OCI-LY3 (cell line): Measurements from ENCODE around the gene TMEFF1.
"Not testable (repeated sequence)": the region's sequence is repeated elsewhere in the genome, so short reads cannot be mapped to it uniquely, and the experiment has no call there.

Experiments
- H2AFZ ChIP-seq: fragments of 200-600, 300-600 bp; shearing (Covaris generic); 2 replicates; pipeline ENCODE4 v1.6.0; 2014; ENCODE audit warnings: antibody characterized with exemption, low read depth, low read length
- H3K27ac ChIP-seq: fragments of 200-600, 300-600 bp; sonication (generic); 2 replicates; pipeline ENCODE4 v1.5.1; 2014; ENCODE audit warnings: mild to moderate bottlenecking, low read length, moderate library complexity, mixed read lengths
- H3K27me3 ChIP-seq: fragments of 200-600, 300-600 bp; sonication (generic); 2 replicates; pipeline ENCODE4 v1.6.1; 2014; ENCODE audit warnings: low read depth, low read length, mixed read lengths
- H3K36me3 ChIP-seq: fragments of 200-600, 300-600 bp; sonication (generic); replicated peaks from 2 replicates; pipeline ENCODE3; 2014; ENCODE audit warnings: low read depth, low read length, mixed read lengths
- H3K4me1 ChIP-seq: fragments of 300-600, 200-600 bp; sonication (generic); 2 replicates; pipeline ENCODE4 v1.6.1; 2014; ENCODE audit warnings: low read length, mixed read lengths
- H3K4me2 ChIP-seq: fragments of 200-600, 300-600 bp; sonication (generic); 2 replicates; pipeline ENCODE4 v1.6.1; 2014; ENCODE audit warnings: low read length, mixed read lengths
- H3K4me3 ChIP-seq: fragments of 300-600, 200-600 bp; sonication (generic); 2 replicates; pipeline ENCODE4 v1.5.1; 2014; ENCODE audit warnings: antibody characterized with exemption, mild to moderate bottlenecking, low read length, moderate library complexity
- H3K79me2 ChIP-seq: fragments of 300-600, 200-600 bp; shearing (Covaris generic); 2 replicates; pipeline ENCODE4 v1.6.1; 2014; ENCODE audit warnings: mild to moderate bottlenecking, low read length, mixed read lengths
- H3K9ac ChIP-seq: fragments of 300-600, 200-600 bp; shearing (Covaris generic); 2 replicates; pipeline ENCODE4 v1.6.0; 2014; ENCODE audit warnings: mild to moderate bottlenecking, low read length, moderate library complexity
- H3K9me3 ChIP-seq: fragments of 200-600, 300-600 bp; shearing (Covaris generic); 2 replicates; pipeline ENCODE4 v1.6.1; 2014; ENCODE audit warnings: low read length, mixed read lengths; ENCODE audit not compliant: insufficient read depth
- H4K20me1 ChIP-seq: fragments of 200-600, 300-600 bp; sonication (generic); 2 replicates; pipeline ENCODE4 v1.6.1; 2016; ENCODE audit warnings: low read length, mixed read lengths; ENCODE audit not compliant: insufficient read depth
- CTCF ChIP-seq: fragments of 200-600, 300-600 bp; sonication (generic); IDR thresholded peaks from 2 replicates; pipeline ENCODE4 v1.5.1; 2014; ENCODE audit warnings: antibody characterized with exemption, low read length, low read depth
- EZH2phosphoT487 ChIP-seq: fragments of 200-600 bp; shearing (Covaris generic); IDR thresholded peaks from 2 replicates; pipeline ENCODE4 v1.6.1; 2018; ENCODE audit warnings: antibody characterized with exemption, mixed run types, low read depth

TMEFF1 gene

GRCh38 chr9:100511205-100511604 is 38.3 kb downstream of the TMEFF1 start:
- Histone ChIP-seq H3K27me3 (no peaks in the 10 kb centered on the region), H3K9ac (no peak overlapping the region), H3K4me1 (no peaks in the 10 kb centered on the region), H3K36me3 (no peaks in the 10 kb centered on the region), H3K9me3 (no peaks in the 10 kb centered on the region), H3K4me3 (no peak overlapping the region), H3K79me2 (no peaks in the 10 kb centered on the region), H3K4me2 (no peak overlapping the region), H2AFZ (no peak overlapping the region), H3K27ac (no peak overlapping the region), H4K20me1 (no peaks in the 10 kb centered on the region)
- no peak for TF ChIP-seq EZH2phosphoT487
- no peak for TF ChIP-seq CTCF

GRCh38 chr9:100515578-100516494 is 42.9 kb downstream of the TMEFF1 start:
- no peaks in the 10 kb centered on the region for H3K9me3 ChIP-seq

GRCh38 chr9:100521282-100521681 is 48.3 kb downstream of the TMEFF1 start:
- Histone ChIP-seq H3K4me1 (peaks cover 6% of the 10 kb centered on the region), H4K20me1 (no peaks in the 10 kb centered on the region), H3K27me3 (no peaks in the 10 kb centered on the region), H3K9ac (no peak overlapping the region), H2AFZ (no peak overlapping the region), H3K36me3 (no peaks in the 10 kb centered on the region), H3K4me3 (no peak overlapping the region), H3K79me2 (no peaks in the 10 kb centered on the region), H3K4me2 (no peak overlapping the region), H3K27ac (no peak overlapping the region), H3K9me3 (no peaks in the 10 kb centered on the region)
- TF ChIP-seq CTCF: no peak
- no peak for TF ChIP-seq EZH2phosphoT487

More at GRCh38 chr9:100515578-100516494, 42.9 kb downstream of the TMEFF1 start:
- H3K4me2 ChIP-seq: no peak overlapping the region
- no peak for TF ChIP-seq CTCF
- no peak for TF ChIP-seq EZH2phosphoT487
- H3K4me3 ChIP-seq: no peak overlapping the region
- H4K20me1 ChIP-seq: no peaks in the 10 kb centered on the region
- no peak overlapping the region for H3K9ac ChIP-seq
- no peaks in the 10 kb centered on the region for H3K4me1 ChIP-seq
- no peaks in the 10 kb centered on the region for H3K36me3 ChIP-seq
- H3K27me3 ChIP-seq: no peaks in the 10 kb centered on the region
- H3K79me2 ChIP-seq: no peaks in the 10 kb centered on the region
- H2AFZ ChIP-seq: no peak overlapping the region
- no peak overlapping the region for H3K27ac ChIP-seq

- H3K79me2 ChIP-seq: no peaks in the 10 kb centered on the region
- peaks cover 9% of the 10 kb centered on the region for H3K4me1 ChIP-seq
- no peak overlapping the region for H2AFZ ChIP-seq
- H3K27ac ChIP-seq: no peak overlapping the region
- H3K9ac ChIP-seq: no peak overlapping the region
- TF ChIP-seq EZH2phosphoT487 (no peak), CTCF (no peak)
- H3K4me3 ChIP-seq: no peak overlapping the region
- no peaks in the 10 kb centered on the region for H3K36me3 ChIP-seq
- no peaks in the 10 kb centered on the region for H3K27me3 ChIP-seq
- no peaks in the 10 kb centered on the region for H3K9me3 ChIP-seq
- H3K4me2 ChIP-seq: no peak overlapping the region
- no peaks in the 10 kb centered on the region for H4K20me1 ChIP-seq
Observed at GRCh38 chr9:100525563-100525962, 52.6 kb downstream of the TMEFF1 start.

- H4K20me1 ChIP-seq, H3K27ac ChIP-seq, H3K79me2 ChIP-seq, H3K4me1 ChIP-seq, H3K4me3 ChIP-seq, H3K9ac ChIP-seq, H3K9me3 ChIP-seq, H3K36me3 ChIP-seq, H3K27me3 ChIP-seq, H2AFZ ChIP-seq, H3K4me2 ChIP-seq: not testable (repeated sequence)
Observed at GRCh38 chr9:100527180-100527794, 54.3 kb downstream of the TMEFF1 start.
